NCI-H748 (cell line): Measurements from ENCODE around the gene CYS1.
"Not testable (repeated sequence)": the region's sequence is repeated elsewhere in the genome, so short reads cannot be mapped to it uniquely, and the experiment has no call there.

Experiments
- DNase-seq: peaks from one replicate; lab custom pipeline; 2025; ENCODE audit not compliant: unreplicated experiment; lab: John Stamatoyannopoulos, UW

CYS1 gene

GRCh38 chr2:10079870-10080535 is at the start of gene CYS1:
Gene CYS1 (minus strand): TSS chr2:10080411. CDS start chr2:10080223, 188 bp downstream.
- DNase-seq, result peak; percentile 50

- DNase-seq, result no peak
These were observed 49.3 kb upstream of the CYS1 start for GRCh38 chr2:10129490-10129889.

GRCh38 chr2:10128420-10128819 is 48.2 kb upstream of the CYS1 start:
- DNase-seq, result no peak

GRCh38 chr2:10126632-10127026 is 46.4 kb upstream of the CYS1 start:
- DNase-seq, result no peak

- DNase-seq, result no peak
These were observed 45.8 kb upstream of the CYS1 start for GRCh38 chr2:10125842-10126631.

GRCh38 chr2:10124538-10125045 is 44.4 kb upstream of the CYS1 start:
- DNase-seq, result peak; percentile 78

GRCh38 chr2:10123281-10123680 is 43.1 kb upstream of the CYS1 start:
- no peak for DNase-seq

GRCh38 chr2:10122500-10123280 is 42.5 kb upstream of the CYS1 start, which contains the start of gene RRM2:
Gene RRM2 (plus strand): TSS chr2:10122739. CDS start chr2:10122799, 60 bp downstream.
- peak; percentile 97 for DNase-seq

- peak; percentile 58 for DNase-seq
These were observed 40.8 kb upstream of the CYS1 start for GRCh38 chr2:10120877-10121574.

- DNase-seq, result peak; percentile 99
These were observed 40.1 kb upstream of the CYS1 start for GRCh38 chr2:10120158-10120876.

- no peak for DNase-seq
These were observed 39.5 kb upstream of the CYS1 start for GRCh38 chr2:10119601-10120157.

GRCh38 chr2:10119027-10119325 is 38.8 kb upstream of the CYS1 start:
- no peak for DNase-seq

GRCh38 chr2:10109311-10109710 is 29.1 kb upstream of the CYS1 start:
- DNase-seq, result no peak

- not testable (repeated sequence) for DNase-seq
These were observed 24.7 kb upstream of the CYS1 start for GRCh38 chr2:10104906-10105305.

- DNase-seq, result no peak
These were observed 23.0 kb upstream of the CYS1 start for GRCh38 chr2:10103179-10103578.

- DNase-seq, result no peak
These were observed 21.3 kb upstream of the CYS1 start for GRCh38 chr2:10101491-10101890.

- peak; percentile 80 for DNase-seq
These were observed 17.3 kb upstream of the CYS1 start for GRCh38 chr2:10097352-10098148.

- no peak for DNase-seq
These were observed 16.4 kb upstream of the CYS1 start for GRCh38 chr2:10096641-10097040.

GRCh38 chr2:10095175-10095574 is 15.0 kb upstream of the CYS1 start:
- no peak for DNase-seq
